HG03439 (cell line): ENCODE results near the gene MAP7.

Experiments used
- ATAC-seq: cut with Tn5 transposase; IDR thresholded peaks from one replicate; pipeline ENCODE4 v1.9.1; 2021; ENCODE audit warnings: mild to moderate bottlenecking, moderate library complexity; ENCODE audit not compliant: unreplicated experiment

MAP7 gene

GRCh38 chr6:136566007-136566487 lies 15.8 kb upstream of the MAP7 start:
- ATAC-seq: no peak

- no peak for ATAC-seq
These were observed 14.0 kb upstream of the MAP7 start for GRCh38 chr6:136564180-136564579.

GRCh38 chr6:136563386-136564152 lies 13.3 kb upstream of the MAP7 start:
- ATAC-seq: no peak

GRCh38 chr6:136562211-136562610 lies 12.0 kb upstream of the MAP7 start:
- no peak for ATAC-seq

- ATAC-seq: no peak
These were observed 3.1 kb upstream of the MAP7 start for GRCh38 chr6:136553166-136553787.

- ATAC-seq: no peak
These were observed 1.8 kb upstream of the MAP7 start for GRCh38 chr6:136552054-136552453.

GRCh38 chr6:136551103-136551502 lies 881 bp upstream of the MAP7 start:
- ATAC-seq: no peak

GRCh38 chr6:136550045-136550329 lies 235 bp downstream of the MAP7 start:
- peak; percentile 72 for ATAC-seq

GRCh38 chr6:136549300-136550044 lies 750 bp downstream of the MAP7 start:
- peak; percentile 7 for ATAC-seq

GRCh38 chr6:136548582-136549299 lies 1.5 kb downstream of the MAP7 start:
- ATAC-seq: no peak

- no peak for ATAC-seq
These were observed 2.4 kb downstream of the MAP7 start for GRCh38 chr6:136547871-136548270.

- ATAC-seq: no peak
These were observed 2.9 kb downstream of the MAP7 start for GRCh38 chr6:136547336-136547735.

- no peak for ATAC-seq
These were observed 3.9 kb downstream of the MAP7 start for GRCh38 chr6:136546331-136546730.

GRCh38 chr6:136544326-136544725 lies 5.9 kb downstream of the MAP7 start:
- no peak for ATAC-seq

- no peak for ATAC-seq
These were observed 8.8 kb downstream of the MAP7 start for GRCh38 chr6:136541395-136541794.

- no peak for ATAC-seq
These were observed 10.1 kb downstream of the MAP7 start for GRCh38 chr6:136539967-136540652.

GRCh38 chr6:136538836-136539235 lies 11.4 kb downstream of the MAP7 start:
- no peak for ATAC-seq

- no peak for ATAC-seq
These were observed 14.2 kb downstream of the MAP7 start for GRCh38 chr6:136535880-136536650.

GRCh38 chr6:136535017-136535765 lies 15.0 kb downstream of the MAP7 start:
- ATAC-seq: no peak
